Epidermal melanocyte (primary cell): ENCODE results near the gene ADAD1.

Experiments used
- DNase-seq: peaks from one replicate; pipeline ENCODE4 v3.0.0; 2011; ENCODE audit warnings: low spot score; ENCODE audit not compliant: insufficient read length

Gene ADAD1

GRCh38 chr4:122453384-122453995 lies 74.7 kb downstream of the ADAD1 start:
- no peak for DNase-seq

- DNase-seq = no peak
Measured at GRCh38 chr4:122456231-122457116, 77.7 kb downstream of the ADAD1 start, which contains the start of gene IL2. Gene IL2, minus strand, starts transcription at chr4:122456725. Its CDS starts 285 bp downstream, at chr4:122456440.

- no peak for DNase-seq
Measured at GRCh38 chr4:122458625-122459024, 79.8 kb downstream of the ADAD1 start.

- no peak for DNase-seq
Measured at GRCh38 chr4:122469457-122469856, 90.6 kb downstream of the ADAD1 start.

- DNase-seq = no peak
Measured at GRCh38 chr4:122475233-122475632, 96.4 kb downstream of the ADAD1 start.

GRCh38 chr4:122476126-122476525 lies 97.3 kb downstream of the ADAD1 start:
- no peak for DNase-seq

GRCh38 chr4:122476745-122477144 lies 97.9 kb downstream of the ADAD1 start:
- no peak for DNase-seq
